Measurements from ENCODE around the gene FCRLB.

GRCh38 chr1:161735837-161736236, 14.5 kb downstream of the FCRLB start:
- no peak for TF ChIP-seq CTCF (IDR thresholded peaks at IDR 0.05)
- TF ChIP-seq POLR2AphosphoS5 (IDR thresholded peaks at IDR 0.05) = no peak
- no peak for TF ChIP-seq POLR2A (IDR thresholded peaks at IDR 0.05)

All from breast epithelium (tissue), 3 donors.